Stimulated activated CD4-positive, alpha-beta T cell treated with anti-CD3 and anti-CD28 coated beads, Interleukin-1b, Interleukin-23, amount 100 ng/mL, for 48 hours (primary cell): ENCODE measurements around the gene SERPINB6.
A peak's percentile ranks its signal among the peaks of the same experiment; 100 is the strongest.
"Not testable (repeated sequence)": the region's sequence is repeated elsewhere in the genome, so short reads cannot be mapped to it uniquely, and the experiment has no call there.

Experiments used
- DNase-seq: peaks from one replicate; pipeline ENCODE4 v3.0.0-alpha.2; 2020

Gene SERPINB6

DNA sequence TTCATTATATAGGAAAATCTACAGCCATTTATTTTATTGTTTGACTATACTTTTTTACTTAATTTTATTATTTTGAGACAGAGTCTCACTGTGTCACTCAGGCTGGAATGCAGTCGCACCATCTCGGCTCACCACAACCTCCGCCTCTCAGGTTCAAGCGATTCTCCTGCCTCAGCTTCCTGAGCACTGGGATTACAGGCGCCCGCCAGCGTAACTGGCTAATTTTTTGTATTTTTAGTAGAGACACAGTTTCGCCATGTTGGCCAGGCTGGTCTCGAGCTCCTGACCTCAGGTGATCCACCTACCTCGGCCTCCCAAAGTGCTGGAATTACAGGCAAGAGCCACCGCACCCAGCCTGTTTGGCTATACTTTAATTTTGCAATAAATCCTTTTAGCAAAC lies 38.5 kb downstream of the SERPINB6 start:
- DNase-seq, result not testable (repeated sequence)

DNA sequence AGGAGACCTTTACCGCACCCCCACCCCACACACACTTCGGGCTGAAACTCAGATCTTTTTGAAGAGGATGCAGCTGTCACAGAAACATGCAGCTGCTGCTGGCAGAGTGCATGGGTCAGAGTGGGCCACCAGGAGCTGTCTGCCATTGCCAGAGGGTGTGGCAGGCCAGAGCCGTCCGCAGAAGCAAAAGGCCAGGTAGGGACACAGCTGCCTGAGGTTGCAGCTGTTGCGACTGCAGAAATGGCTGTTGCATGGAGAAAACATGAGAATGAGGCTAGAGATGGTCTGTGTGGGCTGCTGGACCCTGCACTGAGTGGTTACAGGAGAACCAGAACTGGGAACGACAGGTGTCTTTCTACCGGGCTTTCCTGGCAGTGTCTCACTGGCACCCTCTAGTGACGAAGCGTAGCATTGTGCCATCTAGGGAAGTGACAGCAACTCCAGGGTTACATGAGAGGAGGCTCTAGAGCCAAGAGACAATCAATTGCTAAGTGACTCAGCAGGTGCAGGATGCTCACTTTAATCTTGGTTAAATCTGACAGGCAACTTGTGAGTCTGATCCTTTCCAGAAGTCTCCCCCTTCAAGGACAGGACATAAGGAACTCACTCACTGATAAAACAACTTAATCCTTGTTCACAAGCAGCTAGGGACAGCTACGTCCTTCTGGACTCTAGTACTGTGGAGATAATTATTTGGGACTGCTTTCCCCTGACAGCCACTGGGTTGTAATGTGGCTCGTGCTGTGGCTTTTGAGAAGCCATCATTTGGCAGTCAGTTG lies 39.2 kb downstream of the SERPINB6 start:
- DNase-seq, result peak; percentile 89

DNA sequence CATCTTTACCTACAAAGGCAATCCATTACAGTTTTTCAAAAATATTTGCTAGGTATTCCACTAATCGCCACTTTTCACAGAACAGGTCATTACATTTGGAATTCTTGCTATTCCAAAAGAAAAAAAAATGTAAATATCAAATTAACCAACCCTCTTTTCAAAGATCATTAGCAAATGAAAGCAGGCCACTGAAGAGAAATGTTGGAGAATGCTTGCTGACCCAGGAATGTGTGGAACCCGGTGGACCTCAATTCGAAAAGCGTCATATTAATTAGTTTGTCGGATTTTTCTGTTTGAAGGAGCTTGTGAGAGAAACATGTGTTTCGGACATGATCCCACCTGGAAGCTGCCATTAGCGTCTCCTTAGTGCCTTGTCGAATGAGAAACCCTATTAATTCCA lies 40.3 kb downstream of the SERPINB6 start:
- DNase-seq, result no peak

- not testable (repeated sequence) for DNase-seq
Measured at GRCh38 chr6:2927931-2928330, 43.4 kb downstream of the SERPINB6 start.

DNA sequence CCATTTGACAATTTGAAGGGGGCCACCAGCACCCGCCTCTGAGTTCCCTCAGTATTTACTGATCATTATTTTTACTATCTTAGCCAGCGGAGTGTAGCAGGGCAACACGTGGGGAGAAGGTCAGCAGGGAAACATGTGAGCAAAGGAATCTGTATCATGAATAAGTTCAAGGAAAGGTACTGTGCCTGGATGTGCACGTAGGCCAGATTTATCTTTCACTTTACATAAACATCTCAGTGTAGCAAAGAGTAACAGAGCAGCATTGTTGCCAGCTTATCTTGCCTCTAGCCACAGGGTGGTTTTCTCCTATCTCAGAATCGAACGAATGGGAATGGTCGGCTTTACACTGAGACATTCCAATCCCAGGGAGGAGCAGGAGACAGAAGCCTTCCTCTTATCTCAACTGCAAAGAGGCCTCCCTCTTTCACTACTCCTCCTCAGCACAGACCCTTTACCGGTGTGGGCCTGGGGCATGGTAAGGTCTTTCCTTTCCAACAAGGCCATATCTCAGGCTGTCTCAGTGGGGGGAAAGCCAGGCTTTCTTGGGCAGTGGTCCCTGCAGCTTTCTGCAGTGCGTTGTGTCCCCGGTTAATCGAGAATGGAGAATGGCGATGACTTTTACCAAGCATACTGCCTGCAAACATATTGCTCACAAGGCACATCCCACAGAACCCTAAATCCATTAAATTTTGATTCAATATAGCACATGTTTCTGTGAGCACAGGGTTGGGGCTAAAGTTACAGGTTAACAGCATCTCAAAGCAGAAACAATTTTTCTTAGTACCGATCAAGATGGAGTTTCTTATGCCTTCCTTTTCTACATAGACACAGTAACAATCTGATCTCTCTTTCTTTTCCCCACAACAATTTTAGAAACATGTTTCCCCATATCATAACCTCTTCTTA lies 45.3 kb downstream of the SERPINB6 start:
- DNase-seq, result not testable (repeated sequence)

- no peak for DNase-seq
Measured at GRCh38 chr6:2921520-2922115, 49.7 kb downstream of the SERPINB6 start.

DNA sequence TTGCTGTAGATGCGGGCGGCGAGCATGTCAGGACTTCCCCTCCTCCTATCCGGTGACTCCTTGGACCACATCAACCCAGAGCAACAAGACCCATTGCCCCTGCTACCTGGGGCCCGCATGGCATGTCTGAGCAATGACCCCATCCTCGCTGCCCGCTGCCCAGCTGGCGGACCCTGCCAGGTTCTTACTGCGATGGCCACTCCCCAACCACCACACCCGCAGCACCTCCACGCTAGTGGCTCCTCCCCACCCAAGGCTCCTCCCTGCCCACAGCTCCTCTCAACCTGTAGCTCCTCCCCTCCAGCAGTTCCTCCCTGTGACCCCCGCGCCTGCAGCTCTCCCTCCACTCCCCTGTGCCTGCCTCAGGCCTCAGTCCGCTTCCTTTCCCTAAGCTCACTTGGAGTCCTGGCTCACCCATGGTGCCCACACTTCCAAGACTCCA lies 50.7 kb downstream of the SERPINB6 start:
- DNase-seq, result no peak

DNA sequence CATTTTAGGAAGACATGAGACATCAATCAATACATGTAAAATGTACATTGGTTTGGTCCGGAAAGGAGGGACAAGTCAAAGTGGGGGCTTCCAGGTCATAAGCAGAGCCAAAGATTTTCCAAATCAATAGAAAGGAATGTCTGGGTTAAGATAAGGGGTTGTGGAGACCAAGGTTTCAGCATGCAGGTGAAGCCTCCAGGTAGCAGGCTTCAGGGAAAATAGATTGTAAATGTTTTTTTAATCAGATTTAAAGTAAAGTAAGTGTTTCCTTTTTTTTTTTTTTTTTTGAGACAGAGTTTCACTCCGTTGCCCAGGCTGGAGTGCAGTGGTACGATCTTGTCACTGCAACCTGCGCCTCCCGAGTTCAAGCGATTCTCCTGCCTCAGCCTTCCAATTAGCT lies 51.5 kb downstream of the SERPINB6 start:
- DNase-seq, result no peak

GRCh38 chr6:2919401-2919800 lies 52.0 kb downstream of the SERPINB6 start:
- no peak for DNase-seq

- no peak for DNase-seq
Measured at GRCh38 chr6:2918936-2919335, 52.4 kb downstream of the SERPINB6 start.

- DNase-seq, result no peak
Measured at GRCh38 chr6:2917801-2918445, 53.4 kb downstream of the SERPINB6 start.

GRCh38 chr6:2917065-2917464 lies 54.3 kb downstream of the SERPINB6 start:
- no peak for DNase-seq

DNA sequence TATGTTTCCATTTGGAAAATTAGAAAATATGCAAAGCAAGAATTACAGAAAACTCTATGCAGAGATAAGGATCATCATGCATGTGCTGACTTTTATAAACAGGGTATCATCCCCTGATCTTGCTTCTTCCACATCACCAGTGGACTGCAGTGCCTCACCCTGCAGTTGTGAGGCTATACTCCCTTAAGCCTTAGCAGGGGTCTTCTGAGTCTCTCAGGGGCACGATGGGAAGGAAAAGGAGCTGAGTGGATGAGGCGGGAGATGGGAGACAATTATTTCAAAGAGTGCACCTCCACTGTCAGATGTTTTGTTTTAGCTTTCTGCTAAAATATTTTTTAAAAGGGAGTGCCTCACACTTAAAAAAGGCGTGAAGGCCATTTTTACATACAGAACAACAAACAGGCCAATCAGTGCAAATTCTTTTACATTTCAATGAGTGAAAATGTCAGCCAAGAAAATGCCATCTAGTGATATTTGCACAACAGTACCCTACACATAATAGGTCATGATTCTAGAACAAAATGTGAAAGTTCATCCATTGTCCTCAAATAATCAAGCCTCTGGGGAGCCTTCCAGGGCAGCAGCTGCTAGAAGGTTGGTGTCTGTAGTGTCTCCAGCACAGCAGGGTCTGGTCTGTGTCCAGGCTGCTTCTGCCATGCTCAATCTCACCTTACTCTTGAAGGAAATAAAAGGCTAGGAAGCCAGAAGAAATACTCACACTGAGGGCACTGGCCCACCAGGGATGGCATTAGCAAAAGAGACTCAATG lies 55.0 kb downstream of the SERPINB6 start:
- no peak for DNase-seq

DNA sequence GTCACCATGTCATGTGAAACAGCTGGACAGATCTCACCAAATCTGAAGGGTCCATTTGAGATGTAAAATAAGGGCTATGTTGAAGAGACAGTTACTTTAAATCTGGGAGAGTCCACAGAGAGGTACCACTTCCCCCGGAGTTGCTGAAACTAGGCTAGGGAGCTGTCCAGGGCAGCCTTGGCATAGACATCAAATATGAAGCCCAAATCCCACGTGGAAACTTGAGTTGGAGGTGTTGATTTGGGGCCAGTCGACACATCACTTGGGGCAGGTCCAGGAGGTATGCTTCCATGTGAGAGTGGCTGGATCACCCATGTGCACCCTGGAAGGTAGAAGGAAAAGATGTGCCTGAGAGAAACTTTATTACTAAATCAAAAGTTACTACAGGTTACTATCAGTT lies 56.2 kb downstream of the SERPINB6 start:
- DNase-seq, result no peak

DNA sequence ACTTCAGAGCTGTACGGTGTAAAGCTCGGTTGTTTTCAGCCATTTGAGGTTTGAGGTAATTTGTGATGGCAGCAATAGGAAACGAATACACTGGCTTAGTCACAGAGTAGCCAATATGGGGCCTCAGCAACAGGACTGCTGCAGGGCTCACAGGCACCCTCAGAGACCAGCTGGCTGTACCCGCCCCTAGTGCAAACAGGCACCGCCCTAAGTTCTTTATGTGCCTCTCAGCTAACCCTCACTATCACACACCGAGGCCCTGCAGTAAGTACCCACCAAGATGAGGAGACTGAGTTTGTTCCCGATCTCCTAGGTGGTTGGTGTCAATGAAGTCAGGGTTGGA lies 57.1 kb downstream of the SERPINB6 start:
- no peak for DNase-seq

DNA sequence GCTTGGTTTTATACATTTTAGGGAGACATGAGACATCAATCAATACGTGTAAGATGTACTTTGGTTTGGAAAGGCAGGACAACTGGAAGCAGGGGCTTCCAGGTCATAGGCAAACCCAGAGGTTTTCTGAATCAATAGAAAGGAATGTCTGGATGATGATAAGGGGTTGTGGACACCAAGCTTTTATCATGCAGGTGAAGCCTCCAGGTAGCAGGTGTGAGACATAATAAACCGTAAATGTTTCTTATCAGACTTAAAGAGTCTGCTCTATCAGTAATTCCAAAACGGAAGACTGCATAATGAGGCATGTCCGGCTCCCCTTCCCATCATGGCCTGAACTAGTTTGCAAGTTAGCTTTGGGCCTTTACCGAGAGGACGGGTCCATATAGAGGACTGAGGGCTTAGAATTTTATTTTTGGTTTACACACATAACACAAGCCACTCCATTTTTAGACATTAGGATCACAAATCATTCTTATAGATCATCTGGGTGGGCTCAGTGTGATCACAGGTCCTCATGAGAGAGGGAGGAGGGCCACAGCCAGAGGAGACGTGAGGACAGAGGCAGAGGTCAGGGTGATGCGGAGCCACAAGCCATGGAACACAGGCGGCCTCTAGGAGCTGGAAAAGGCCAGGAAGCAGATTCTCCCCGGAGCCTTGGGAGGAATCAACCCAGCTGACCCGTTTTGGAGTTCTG lies 57.6 kb downstream of the SERPINB6 start:
- no peak for DNase-seq

DNA sequence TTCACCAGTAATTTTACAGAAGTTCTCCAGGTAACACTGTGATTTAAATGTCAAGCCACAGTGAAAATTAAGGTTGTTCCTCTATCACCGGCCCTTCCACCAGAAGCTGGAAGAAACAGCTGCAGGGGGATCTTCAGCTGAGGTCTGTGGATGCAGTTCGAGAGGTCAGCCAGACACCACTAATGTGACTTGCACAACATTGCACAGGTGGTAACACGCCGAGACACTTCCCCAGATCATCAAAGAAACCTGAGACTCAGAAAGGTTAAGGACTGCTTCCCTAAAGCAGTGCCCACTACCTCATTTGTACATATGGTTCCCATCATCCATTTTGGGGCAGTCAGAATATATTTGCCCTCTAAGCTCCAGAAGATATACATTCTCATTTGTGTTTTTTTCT lies 60.2 kb downstream of the SERPINB6 start:
- DNase-seq, result no peak

- DNase-seq, result no peak
Measured at GRCh38 chr6:2909718-2910117, 61.6 kb downstream of the SERPINB6 start.

DNA sequence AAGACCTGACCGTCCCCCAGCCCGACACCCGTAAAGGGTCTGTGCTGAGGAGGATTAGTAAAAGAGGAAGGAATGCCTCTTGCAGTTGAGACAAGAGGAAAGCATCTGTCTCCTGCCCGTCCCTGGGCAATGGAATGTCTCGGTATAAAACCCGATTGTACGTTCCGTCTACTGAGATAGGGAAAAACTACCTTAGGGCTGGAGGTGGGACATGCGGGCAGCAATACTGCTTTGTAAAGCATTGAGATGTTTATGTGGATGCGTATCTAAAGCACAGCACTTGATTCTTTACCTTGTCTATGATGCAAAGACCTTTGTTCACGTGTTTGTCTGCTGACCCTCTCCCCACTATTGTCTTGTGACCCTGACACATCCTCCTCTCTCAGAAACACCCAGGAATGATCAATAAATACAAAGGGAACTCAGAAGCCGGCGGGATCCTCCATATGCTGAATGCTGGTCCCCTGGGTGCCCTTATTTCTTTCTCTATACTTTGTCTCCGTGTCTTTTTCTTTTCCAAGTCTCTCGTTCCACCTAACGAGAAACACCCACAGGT lies 62.2 kb downstream of the SERPINB6 start:
- not testable (repeated sequence) for DNase-seq

- DNase-seq, result not testable (repeated sequence)
Measured at GRCh38 chr6:2908516-2908915, 62.9 kb downstream of the SERPINB6 start.
